K562 (cell line): ENCODE data around the gene SCMH1. TPM values are rescaled to one million over a fixed set of nuclear protein-coding genes. Genes with fewer than 3 reads are reported as not detected.

ENCODE experiments used
- CHD2 ChIP-seq: IDR thresholded peaks from 2 replicates; pipeline ENCODE4 v1.6.1; 2011; ENCODE audit warnings: low read depth, low read length
- MYNN ChIP-seq, 2 experiments: sonication (generic); formaldehyde crosslinking in 1 of 2; IDR thresholded peaks; 2 replicates each; pipeline versions ENCODE4 v1.5.0 to v1.6.1; 2016 to 2020; ENCODE audit warnings: antibody characterized with exemption in 1 of 2, missing genetic modification reagents in 1 of 2
- POLR2A ChIP-seq: fragments of 450-650 bp; conservative IDR thresholded peaks from 2 replicates; pipeline ENCODE4 v1.6.1; 2016
- POLR2AphosphoS5 ChIP-seq: IDR thresholded peaks from 2 replicates; pipeline ENCODE4 v1.6.1; 2011; ENCODE audit warnings: mild to moderate bottlenecking, low read depth, low read length, moderate library complexity; ENCODE audit not compliant: control insufficient read depth, insufficient read depth
- PRDM10 ChIP-seq: fragments of 450-650 bp; IDR thresholded peaks from 2 replicates; pipeline ENCODE4 v1.6.1; 2018; ENCODE audit not compliant: partially characterized antibody
- RBM22 ChIP-seq: fragments of 200-400 bp; formaldehyde crosslinking; IDR thresholded peaks from 2 replicates; pipeline ENCODE4 v1.6.1; 2018; ENCODE audit warnings: low read length, low read depth; ENCODE audit not compliant: poor library complexity, severe bottlenecking
- REST ChIP-seq, 2 experiments: fragments of 450-650 bp; formaldehyde crosslinking in 1 of 2; IDR thresholded peaks; 2 replicates each; pipeline versions ENCODE4 v1.4.0 to v1.6.1; 2014 to 2020; ENCODE audit warnings: mild to moderate bottlenecking in 2 of 2, borderline replicate concordance in 1 of 2, low read depth in 1 of 2
- SRSF9 ChIP-seq: fragments of 200-400 bp; formaldehyde crosslinking; IDR thresholded peaks from 2 replicates; pipeline ENCODE4 v1.6.1; 2017; ENCODE audit warnings: low read depth, low read length, borderline replicate concordance
- TBL1XR1 ChIP-seq, 2 experiments: IDR thresholded peaks; 2 replicates each; pipeline ENCODE4 v1.6.1; 2012; ENCODE audit warnings: improper control_type of control experiment in 2 of 2, low read length in 2 of 2, mild to moderate bottlenecking in 1 of 2
- TEAD4 ChIP-seq, 2 experiments: sonication (generic) in 1 of 2; formaldehyde crosslinking in 1 of 2; IDR thresholded peaks; 2 replicates each; pipeline versions ENCODE4 v1.6.1 to v1.8.0; 2012 to 2022; ENCODE audit warnings: borderline replicate concordance in 1 of 2, inconsistent platforms in 1 of 2, low read length in 1 of 2, mild to moderate bottlenecking in 1 of 2, missing genetic modification reagents in 1 of 2
- ZBED1 ChIP-seq: IDR thresholded peaks from 2 replicates; pipeline ENCODE4 v1.6.1; 2014
- polyA plus RNA-seq, 8 experiments: library from polyadenylated mRNA; depleted of rRNA in 4 of 8; stranded (reverse) in 5 of 8; unstranded in 3 of 8; fragments of >200 nt; fragmentation: Nextera tagmentation in 2 of 8; fragmentation: Illumina TruSeq in 1 of 8; extraction: Ambion mirVana in 2 of 8; extraction: Trizol in 1 of 8; gene quantifications; 2 replicates each; pipeline versions ENCODE4 v1.2.1 to v1.2.3, GENCODE V29; 2011 to 2014; ENCODE audit warnings: inconsistent platforms in 1 of 8, missing spikeins in 1 of 8
- total RNA-seq, 7 experiments: library from RNA; depleted of rRNA in 6 of 7; stranded (reverse); fragments of >200 nt in 6 of 7; fragmentation: Illumina TruSeq in 2 of 7; extraction: Trizol in 2 of 7; gene quantifications; 2 replicates each; pipeline versions ENCODE4 v1.2.1 to v1.2.3, GENCODE V29; 2011 to 2021; ENCODE audit warnings: low replicate concordance in 1 of 7
- TF ChIP-seq, protein P1 (sequence below): fragments of 450-650 bp; IDR thresholded peaks from 2 replicates; pipeline ENCODE4 v1.6.1; 2016; ENCODE audit warnings: antibody characterized with exemption

The SCMH1 gene
- total and polyA plus RNA-seq, 9 of the 15 experiments (the other 6 are each of a cell fraction or from before 2014, with no cell fraction given): 8.5 to 37.0 (median 26.8) TPM

GRCh38 chr1:41023279-41023990 lies 218.7 kb downstream of the SCMH1 start (continued):
- TF ChIP-seq, protein P1, sequence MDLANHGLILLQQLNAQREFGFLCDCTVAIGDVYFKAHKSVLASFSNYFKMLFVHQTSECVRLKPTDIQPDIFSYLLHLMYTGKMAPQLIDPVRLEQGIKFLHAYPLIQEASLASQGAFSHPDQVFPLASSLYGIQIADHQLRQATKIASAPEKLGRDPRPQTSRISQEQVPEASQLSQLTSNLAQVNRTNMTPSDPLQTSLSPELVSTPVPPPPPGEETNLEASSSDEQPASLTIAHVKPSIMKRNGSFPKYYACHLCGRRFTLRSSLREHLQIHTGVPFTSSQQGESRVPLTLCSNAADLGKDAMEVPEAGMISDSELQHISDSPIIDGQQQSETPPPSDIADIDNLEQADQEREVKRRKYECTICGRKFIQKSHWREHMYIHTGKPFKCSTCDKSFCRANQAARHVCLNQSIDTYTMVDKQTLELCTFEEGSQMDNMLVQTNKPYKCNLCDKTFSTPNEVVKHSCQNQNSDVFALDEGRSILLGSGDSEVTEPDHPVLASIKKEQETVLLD: no peak
- TF ChIP-seq SRSF9 (no peak), TBL1XR1 (IDR thresholded peaks at IDR 0.05; ENCODE audit: low read length in 2 of 2) (no peak), MYNN (IDR thresholded peaks at IDR 0.05) (0 out of 2 replicates have a peak, but pooled peaks have one; percentile 21), MYNN (CRISPR knock-in tag; IDR thresholded peaks at IDR 0.05) (no peak), REST (IDR thresholded peaks at IDR 0.05; ENCODE audit: borderline replicate concordance) (0 out of 2 replicates have a peak, but pooled peaks have one; percentile 4), REST (CRISPR knock-in tag; IDR thresholded peaks at IDR 0.05; ENCODE audit: low read depth) (no peak), POLR2A (peak; percentile 24; the same call in 1 of the 2 replicates), CHD2 (no peak), POLR2AphosphoS5 (peak; percentile 31; the same call in 1 of the 2 replicates), ZBED1 (no peak), TEAD4 (IDR thresholded peaks at IDR 0.05; ENCODE audit: low read length) (no peak), TEAD4 (CRISPR knock-in tag; IDR thresholded peaks at IDR 0.05; ENCODE audit: borderline replicate concordance) (no peak), RBM22 (peak; percentile 48), PRDM10 (no peak)
